GM21825 (cell line): ENCODE results near the gene ANKS1A.

Experiments
- ATAC-seq: cut with Tn5 transposase; IDR thresholded peaks from one replicate; pipeline ENCODE4 v1.9.1; 2021; ENCODE audit warnings: mild to moderate bottlenecking, moderate library complexity; ENCODE audit not compliant: unreplicated experiment

Gene ANKS1A

DNA sequence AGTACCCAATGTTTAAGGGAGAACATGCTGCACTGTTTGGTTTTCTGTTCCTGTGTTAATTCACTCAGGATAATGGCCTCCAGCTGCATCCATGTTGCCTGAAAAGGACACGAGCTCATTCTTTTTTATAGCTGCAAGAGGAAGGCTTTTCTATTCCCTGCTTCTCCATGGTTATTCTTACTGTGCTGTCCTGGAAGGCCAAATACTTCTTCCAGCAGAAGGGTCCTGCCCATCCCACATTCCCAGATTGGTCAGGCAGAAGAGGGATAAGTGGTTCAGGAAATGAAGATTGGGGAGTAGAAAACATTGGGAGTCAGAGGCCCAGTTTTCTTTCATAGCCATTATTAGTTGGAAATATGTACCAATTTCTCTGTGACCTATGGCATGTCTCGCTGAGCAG, 129.7 kb downstream of the ANKS1A start:
- ATAC-seq, result no peak

- ATAC-seq, result no peak
These were observed 130.1 kb downstream of the ANKS1A start for GRCh38 chr6:35019171-35019570.

DNA sequence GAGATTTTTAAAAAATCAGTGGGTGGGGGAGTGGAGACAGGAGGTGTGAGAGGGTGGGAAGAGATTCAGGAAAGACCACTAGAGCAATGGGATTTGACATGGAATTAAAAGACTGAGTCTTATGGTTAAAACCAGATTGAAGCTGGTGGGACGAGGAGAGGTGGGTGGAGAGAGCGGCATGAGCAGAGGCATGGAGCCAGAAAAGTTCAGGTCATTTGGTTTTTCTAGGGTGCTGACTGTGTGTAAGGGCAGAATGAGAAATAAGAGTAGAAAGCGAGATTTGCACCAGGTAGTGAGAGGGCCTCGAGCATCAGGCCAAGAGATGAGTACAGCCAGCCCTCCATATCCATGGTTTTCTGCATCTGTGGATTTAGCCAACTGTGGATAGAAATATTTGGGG, 130.8 kb downstream of the ANKS1A start:
- ATAC-seq, result no peak

GRCh38 chr6:35021004-35021403, 131.9 kb downstream of the ANKS1A start:
- ATAC-seq, result no peak

GRCh38 chr6:35023091-35024000, 134.3 kb downstream of the ANKS1A start:
- no peak for ATAC-seq

DNA sequence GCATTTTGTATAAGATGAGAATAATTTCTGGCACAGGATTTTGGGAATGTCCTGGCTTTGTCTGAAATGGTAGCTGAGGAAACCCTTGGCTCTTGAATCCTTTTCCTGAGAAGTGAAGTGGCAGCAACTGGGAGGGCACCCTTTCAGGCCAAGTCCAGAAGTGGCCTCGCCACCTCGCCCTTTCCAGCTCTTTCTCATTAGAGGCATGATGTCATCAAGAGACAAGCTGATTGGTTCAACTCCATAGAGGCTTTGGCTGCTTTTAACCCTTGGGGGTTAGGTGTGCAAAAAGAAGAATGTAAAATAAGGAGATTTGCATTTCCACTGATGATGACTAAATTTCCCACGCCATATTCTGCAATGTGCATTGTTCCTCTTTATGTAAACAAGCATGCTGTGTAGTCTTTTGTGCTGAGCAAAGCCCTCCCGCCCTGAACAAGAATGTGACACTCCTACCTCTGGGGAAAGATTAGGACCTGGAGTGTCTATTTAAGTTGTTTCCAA, 135.5 kb downstream of the ANKS1A start:
- no peak for ATAC-seq

DNA sequence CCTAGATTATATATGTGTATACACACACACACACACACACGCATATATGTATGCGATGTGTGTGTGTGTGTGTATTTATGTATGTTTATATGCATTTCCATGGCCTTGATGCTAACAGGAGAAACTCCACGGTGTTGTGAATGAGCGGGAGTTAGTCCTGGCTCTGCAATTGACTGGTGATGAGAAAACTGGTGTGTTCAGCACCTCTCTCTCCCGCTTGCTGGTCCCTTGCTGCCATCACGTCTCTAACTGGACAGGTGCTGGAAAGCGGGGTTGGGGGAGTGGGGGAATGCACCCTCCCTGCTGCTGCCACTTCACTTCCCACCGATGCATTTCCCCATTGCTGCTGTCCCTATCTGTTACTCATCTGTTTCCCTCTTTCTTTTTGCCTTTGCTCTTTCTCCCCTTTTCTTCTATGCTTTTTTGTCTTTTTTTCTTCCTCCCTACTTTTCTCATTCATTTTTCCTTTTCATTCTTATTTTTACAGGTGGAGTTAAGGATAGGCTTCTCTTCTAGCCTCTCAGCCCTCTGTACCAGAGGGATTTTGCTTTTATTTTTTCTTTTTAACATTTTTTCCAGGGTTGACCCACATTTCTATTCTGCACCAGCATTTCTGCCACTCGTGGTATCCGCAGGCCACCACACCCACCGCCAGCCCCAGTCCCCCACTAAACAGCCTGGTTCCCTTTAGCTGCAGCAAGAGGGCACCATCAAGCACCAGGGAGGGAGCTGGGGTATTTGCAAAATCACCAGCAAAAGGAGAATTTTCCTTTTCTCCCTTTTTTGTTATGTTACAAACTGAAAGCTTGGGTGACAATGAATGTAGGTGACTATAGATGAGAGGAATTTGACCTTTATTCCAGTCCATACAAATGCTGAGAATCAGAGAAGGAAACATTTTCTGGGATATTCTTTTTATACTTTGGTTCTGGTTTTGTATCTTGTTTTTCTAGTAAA, 136.5 kb downstream of the ANKS1A start:
- no peak for ATAC-seq

- ATAC-seq, result no peak
These were observed 137.6 kb downstream of the ANKS1A start for GRCh38 chr6:35026434-35027222.

DNA sequence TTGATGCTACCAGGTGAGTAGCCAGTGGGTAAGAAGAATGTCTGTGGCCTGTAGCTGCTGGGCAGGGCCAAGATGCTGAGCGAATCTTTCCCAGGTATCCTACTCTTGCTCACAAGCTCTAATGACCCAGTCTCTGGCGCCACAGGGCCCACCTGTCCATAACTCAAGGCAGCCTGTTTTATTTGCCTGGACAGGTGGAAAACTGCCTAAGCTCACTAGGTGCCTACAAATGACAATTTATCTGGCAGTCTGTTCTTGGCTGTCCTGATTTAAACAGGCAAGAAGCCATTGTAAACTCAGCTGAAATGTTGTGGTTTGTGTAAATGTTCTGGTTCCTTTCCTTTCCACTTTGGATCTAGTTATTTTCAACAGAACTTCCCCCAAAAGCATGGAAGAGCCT, 138.8 kb downstream of the ANKS1A start:
- no peak for ATAC-seq

DNA sequence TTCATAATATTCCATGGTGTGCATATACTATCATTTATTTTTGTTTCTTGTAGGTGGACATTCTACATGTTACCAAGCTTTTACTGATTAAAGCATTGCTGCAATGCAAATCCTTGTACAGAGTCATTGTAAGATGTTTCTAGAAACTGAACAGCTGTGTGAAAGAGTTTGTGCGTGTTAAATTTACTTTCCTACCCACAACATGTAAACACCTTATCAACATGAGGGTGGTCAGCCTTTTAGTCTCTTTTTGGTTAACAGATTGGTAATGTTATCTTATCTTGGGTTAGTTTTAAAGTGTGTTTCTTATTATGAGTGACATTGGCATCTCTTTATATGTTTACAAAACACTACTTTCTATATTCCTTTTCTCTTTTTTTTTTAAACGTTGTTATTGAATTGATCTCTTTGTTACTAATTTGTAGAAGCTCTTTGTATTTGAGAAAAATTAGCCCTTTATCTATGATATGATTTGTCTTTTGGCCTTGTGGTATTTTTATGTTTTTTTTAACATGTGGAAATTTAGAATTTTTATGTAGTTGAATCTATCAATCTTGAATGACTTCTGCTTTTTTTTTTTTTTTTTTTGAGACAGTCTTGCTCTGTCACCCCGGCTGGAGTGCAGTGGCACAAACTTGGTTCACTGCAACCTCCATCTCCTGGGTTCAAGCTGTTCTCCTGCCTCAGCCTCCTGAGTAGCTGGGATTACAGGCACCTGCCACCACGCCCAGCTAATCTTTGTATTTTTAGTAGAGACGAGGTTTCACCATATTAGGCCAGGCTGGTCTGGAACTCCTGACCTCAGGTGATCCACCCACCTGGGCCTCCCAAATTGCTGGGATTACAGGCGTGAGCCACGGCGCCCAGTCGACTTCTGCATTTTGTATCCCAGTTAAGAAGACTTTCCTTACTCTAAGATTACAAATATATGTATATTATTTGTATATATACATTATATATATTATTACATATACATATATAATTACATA, 140.0 kb downstream of the ANKS1A start:
- no peak for ATAC-seq

GRCh38 chr6:35030099-35030498, 141.0 kb downstream of the ANKS1A start:
- no peak for ATAC-seq

DNA sequence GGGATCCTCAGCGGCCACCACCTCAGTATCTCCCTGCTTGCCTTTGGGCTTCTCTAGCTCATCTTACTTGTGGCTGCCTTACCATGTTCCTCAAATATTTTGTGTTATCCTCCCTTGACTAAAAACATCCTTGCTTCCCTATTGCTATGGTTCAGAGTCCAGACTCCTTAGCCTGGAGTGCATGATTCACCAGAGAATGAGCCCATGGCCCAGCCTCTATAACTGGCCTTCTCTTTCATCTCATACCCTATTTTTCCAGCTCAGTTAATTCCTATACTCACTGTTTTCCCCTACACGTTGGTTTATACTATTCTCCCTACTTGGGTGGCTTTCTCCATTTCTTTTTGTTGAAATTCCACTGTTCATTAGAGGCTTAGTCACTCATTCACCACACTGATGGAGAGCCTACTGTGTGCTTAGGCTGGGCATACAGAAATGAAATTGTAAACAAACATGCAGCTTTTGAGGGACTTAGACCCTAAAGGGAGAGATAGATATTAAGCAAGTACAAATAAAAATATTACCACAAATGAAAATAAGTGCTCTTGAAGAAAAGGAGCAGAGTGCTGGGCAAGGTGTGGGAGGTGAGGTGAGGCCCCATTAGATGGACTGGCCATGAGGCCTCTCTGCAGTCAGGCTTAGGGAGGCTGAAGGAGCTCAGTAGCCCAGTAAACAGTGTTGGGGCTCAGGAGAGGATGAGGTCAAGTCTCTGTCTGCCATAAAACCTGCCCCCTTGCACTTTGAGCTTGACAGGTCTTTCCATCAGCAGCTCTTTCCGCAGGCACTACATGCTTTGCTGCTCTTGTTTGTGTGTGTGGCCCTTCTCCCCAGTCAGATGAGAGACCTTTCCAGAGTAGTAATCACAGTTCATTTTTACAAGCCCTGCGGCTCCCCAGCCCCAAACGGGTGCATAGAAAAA, 142.8 kb downstream of the ANKS1A start:
- ATAC-seq, result no peak

DNA sequence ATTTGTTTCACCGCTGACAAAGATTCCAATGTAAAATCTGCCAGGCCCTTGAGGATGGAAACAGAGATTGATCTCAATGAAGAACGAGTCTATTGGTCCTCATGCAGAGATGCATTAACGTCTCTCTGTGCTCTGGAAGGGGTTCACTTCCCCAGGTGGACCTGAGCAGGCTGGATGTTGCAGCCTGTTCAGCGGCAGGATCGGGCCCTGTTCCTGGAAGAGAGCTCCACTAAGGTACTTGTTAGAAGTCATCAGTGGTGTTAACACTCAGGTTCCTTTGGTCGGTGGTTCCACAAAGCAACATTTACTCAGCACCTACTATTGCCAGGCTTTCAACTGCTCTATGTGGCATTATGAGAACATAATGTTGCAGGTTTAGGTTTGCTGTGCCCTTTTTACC, 144.6 kb downstream of the ANKS1A start:
- ATAC-seq, result no peak

DNA sequence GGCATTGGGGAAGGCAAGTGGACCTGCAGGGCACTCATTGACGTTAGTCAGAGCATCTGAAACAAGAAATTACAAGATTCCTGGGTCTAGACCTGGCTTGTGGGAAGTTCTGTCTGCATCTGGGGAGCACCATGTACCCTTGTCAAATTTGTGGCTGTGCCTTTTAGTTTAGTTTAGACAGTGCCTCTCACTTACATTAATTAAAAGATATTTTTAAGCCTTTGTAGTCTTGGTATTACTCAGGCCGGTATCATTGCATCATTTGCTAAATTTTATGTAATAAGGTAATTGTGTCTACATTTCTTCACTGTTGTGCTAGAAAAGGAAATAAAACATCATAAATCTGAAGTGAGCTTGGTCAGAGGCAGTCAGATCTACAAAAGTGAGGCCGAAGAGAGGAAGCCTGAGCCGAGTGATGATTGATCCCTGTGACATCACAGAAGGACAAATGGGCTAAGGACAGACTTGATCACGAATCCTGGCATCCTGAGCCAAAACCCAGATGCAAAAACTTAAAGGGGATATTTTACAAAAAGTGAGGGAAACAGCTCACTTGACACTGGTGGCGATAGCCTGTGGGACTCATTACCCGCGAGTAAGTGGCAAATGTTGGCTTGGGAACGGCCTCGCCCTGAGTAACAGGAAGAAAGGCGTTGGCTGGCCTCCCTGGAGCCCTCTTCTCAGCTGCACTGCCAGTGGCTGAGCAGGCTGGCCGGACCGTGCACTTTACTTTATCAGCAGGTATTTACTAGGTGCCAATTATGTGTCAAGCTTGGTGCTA, 145.5 kb downstream of the ANKS1A start:
- ATAC-seq, result no peak

GRCh38 chr6:35035481-35036030, 146.5 kb downstream of the ANKS1A start:
- no peak for ATAC-seq

DNA sequence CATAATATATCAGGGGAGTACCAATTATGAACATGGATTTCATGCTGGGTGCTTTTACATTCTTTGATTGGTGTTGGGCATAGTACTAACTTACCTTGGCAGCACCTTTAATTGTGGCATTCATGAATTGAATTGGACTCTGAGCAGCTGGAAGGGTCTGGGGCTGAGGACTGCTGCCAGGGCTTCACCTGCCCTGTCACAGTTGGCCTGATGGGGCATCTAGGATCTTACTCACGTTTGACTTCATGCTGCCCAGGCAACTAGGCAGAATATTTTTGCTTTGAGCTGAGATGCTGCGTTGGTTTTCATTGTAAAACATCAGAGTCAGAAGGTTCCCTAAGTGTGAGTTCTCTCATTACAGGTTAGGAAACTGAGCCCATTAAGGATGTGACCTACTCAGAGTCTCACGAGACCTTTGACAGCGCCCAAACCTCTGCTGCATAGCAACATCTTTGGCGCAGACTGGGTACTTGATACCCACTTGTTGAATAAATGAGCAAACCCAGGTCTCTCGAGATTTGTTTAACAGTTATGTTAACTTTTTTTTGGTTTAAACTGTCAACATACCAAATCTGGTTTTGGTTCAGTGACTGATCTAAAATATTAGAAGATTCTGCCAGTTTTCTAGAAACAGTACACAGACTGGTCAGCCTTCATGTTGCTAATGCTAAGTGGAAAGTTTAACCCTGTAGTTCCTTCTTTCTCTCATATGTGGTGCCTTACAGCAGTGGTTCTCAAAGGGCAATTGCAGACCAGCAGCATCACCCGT, 147.2 kb downstream of the ANKS1A start:
- ATAC-seq, result no peak
